Lung (tissue), 12 donors: ENCODE measurements around the gene NFYC. TPM values are rescaled to one million over a fixed set of nuclear protein-coding genes. Genes with fewer than 3 reads are reported as not detected.
A peak's percentile ranks its signal among the peaks of the same experiment; 100 is the strongest.

ENCODE experiments used
- ATAC-seq: fragments of 200-7000 bp; cut with Tn5 transposase; one replicate; pipeline ENCODE4 v1.9.1; 2020; ENCODE audit warnings: moderate number of reproducible peaks; ENCODE audit not compliant: insufficient read depth, low FRiP score
- DNase-seq, 3 donors: peaks; one replicate each; pipeline ENCODE4 v3.0.0-alpha.2; 2013 to 2017
- H3K27ac ChIP-seq, 2 donors: one replicate each; pipeline ENCODE4 v1.5.1; 2013; ENCODE audit warnings: mild to moderate bottlenecking in 2 of 2, moderate library complexity in 2 of 2, control low read depth in 1 of 2, inconsistent platforms in 1 of 2, low read depth in 1 of 2, low read length in 1 of 2
- H3K27me3 ChIP-seq, 3 donors: one replicate each; pipeline ENCODE4 v1.5.1; 2013; ENCODE audit warnings: low read length in 2 of 3; ENCODE audit not compliant: control insufficient read depth in 3 of 3, insufficient read depth in 3 of 3
- H3K36me3 ChIP-seq, 4 donors: one replicate each; pipeline ENCODE4 v1.5.1; 2013; ENCODE audit warnings: low read length in 4 of 4, mild to moderate bottlenecking in 1 of 4, moderate library complexity in 1 of 4; ENCODE audit not compliant: control insufficient read depth in 4 of 4, insufficient read depth in 4 of 4
- H3K4me1 ChIP-seq, 5 donors: one replicate each; pipeline ENCODE4 v1.5.1; 2013; ENCODE audit warnings: low read length in 5 of 5, mild to moderate bottlenecking in 2 of 5, moderate library complexity in 1 of 5; ENCODE audit not compliant: control insufficient read depth in 5 of 5, insufficient read depth in 5 of 5
- H3K4me3 ChIP-seq: one replicate; pipeline ENCODE4 v1.5.1; 2013; ENCODE audit warnings: mild to moderate bottlenecking, control low read depth, moderate library complexity
- H3K9ac ChIP-seq, 2 donors: one replicate each; pipeline ENCODE4 v1.5.1; 2013; ENCODE audit warnings: low read length in 2 of 2, control low read depth in 1 of 2; ENCODE audit not compliant: insufficient read depth in 1 of 2
- H3K9me3 ChIP-seq, 4 donors: one replicate each; pipeline ENCODE4 v1.5.1; 2013; ENCODE audit warnings: low read length in 3 of 4, mild to moderate bottlenecking in 1 of 4, moderate library complexity in 1 of 4; ENCODE audit not compliant: control insufficient read depth in 4 of 4, insufficient read depth in 3 of 4
- CTCF ChIP-seq: IDR thresholded peaks from 2 replicates; pipeline ENCODE4 v1.5.1; 2012; ENCODE audit warnings: mild to moderate bottlenecking; ENCODE audit errors: control extremely low read depth, extremely low read depth
- WGBS, 2 donors: extraction: QIAGEN DNeasy Blood & Tissue Kit; methylation state at CpG; one replicate each; pipeline ENCODE4 v1.1.7; 2013; 5-methylcytosine and 5-hydroxymethylcytosine counted together
- polyA plus RNA-seq, 2 donors: library from polyadenylated mRNA; stranded (reverse); fragments of 200-250 nt; gene quantifications; one replicate each; pipeline ENCODE4 v1.2.1, GENCODE V29; 2013
- total RNA-seq, 2 donors: library from RNA; depleted of rRNA in 1 of 2; stranded (reverse); fragments of >200 nt in 1 of 2; gene quantifications; one replicate each; pipeline ENCODE4 v1.2.1, GENCODE V29; 2014 to 2021
- donor health status: control.
- donor health status: control.
- donor health status: Bipolar disorder and iron deficiency.
- donor health status: healthy.
- donor health status: DM: yes; HTN: yes; CAD: no.

NFYC gene
- total and polyA plus RNA-seq, 4 donors = 28.6 to 69.5 (median 50.3) TPM

- WGBS, 2 donors = 91 to 95% methylated on average over 8 of the region's 8 CpGs
- H3K27me3 ChIP-seq = no peaks in the 10 kb centered on the region
- H3K36me3 ChIP-seq = peaks cover 6 to 14% (median 12%) of the 10 kb centered on the region in 4 donors
- H3K4me3 ChIP-seq = no peak overlapping the region
- peaks cover 0 to 26% (median 0%) of the 10 kb centered on the region in 5 donors for H3K4me1 ChIP-seq
- H3K27ac ChIP-seq = no peak overlapping the region
- no peak for TF ChIP-seq CTCF
- ATAC-seq = no peak
- no peak overlapping the region for H3K9ac ChIP-seq
- H3K9me3 ChIP-seq = no peaks in the 10 kb centered on the region
- DNase-seq = no peak
Observed at GRCh38 chr1:40734882-40735628, 43.6 kb downstream of the NFYC start.

GRCh38 chr1:40736085-40736531 lies 44.6 kb downstream of the NFYC start:
- ATAC-seq = no peak
- peaks cover 0 to 31% (median 0%) of the 10 kb centered on the region in 5 donors for H3K4me1 ChIP-seq
- H3K36me3 ChIP-seq = peaks cover 7 to 15% (median 13%) of the 10 kb centered on the region in 4 donors
- peak overlapping the region in 1 of 2 donors; percentile 41 for H3K27ac ChIP-seq
- no peak for TF ChIP-seq CTCF
- H3K4me3 ChIP-seq = no peak overlapping the region
- peak in 2 of 3 donors; percentile 39 to 46 for DNase-seq
- H3K27me3 ChIP-seq = no peaks in the 10 kb centered on the region
- H3K9ac ChIP-seq = no peak overlapping the region
- no peaks in the 10 kb centered on the region for H3K9me3 ChIP-seq

GRCh38 chr1:40738831-40739230 lies 47.3 kb downstream of the NFYC start:
- 86 to 87% methylated on average over 6 of the region's 6 CpGs for WGBS, 2 donors
- Histone ChIP-seq H3K27me3 (no peaks in the 10 kb centered on the region), H3K27ac (peak overlapping the region in 1 of 2 donors; percentile 66), H3K4me1 (peaks cover 0 to 26% (median 5%) of the 10 kb centered on the region in 5 donors), H3K4me3 (no peak overlapping the region), H3K9me3 (no peaks in the 10 kb centered on the region), H3K9ac (no peak overlapping the region), H3K36me3 (peaks cover 7 to 24% (median 18%) of the 10 kb centered on the region in 4 donors)
- DNase-seq (no peak), ATAC-seq (no peak)
- no peak for TF ChIP-seq CTCF
